ENCODE measurements around the gene SNX19.

SNX19 gene

DNA sequence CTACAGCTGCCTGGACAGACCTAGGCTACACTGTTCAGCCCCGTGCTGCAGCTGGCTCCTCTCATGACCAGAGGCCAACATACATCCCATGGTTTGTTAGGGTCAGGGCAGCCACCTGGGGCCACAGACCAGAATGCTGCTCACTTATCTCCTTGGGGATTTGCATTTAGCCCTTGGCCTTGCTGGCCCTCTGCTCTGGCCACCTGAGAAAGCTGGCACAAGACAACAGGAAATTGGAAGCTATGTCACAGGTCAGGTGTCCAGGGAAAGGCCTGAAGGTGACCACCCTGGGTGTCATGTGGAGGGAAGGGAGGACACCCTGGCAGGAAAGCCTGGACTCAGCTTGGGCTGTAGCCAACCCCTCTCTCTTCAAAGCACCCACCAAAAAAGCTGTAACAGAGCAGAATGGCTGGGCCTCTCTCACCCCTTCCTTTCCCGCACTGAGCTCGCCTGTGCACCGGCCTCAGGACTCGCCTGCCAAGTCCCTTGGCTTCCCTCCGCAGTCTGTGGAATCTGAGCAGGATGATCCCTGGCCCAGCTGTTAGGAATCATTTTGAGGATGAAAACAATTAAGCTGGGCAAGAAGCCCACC lies 86.3 kb downstream of the SNX19 start:
- Histone ChIP-seq H3K27ac (ENCODE audit: low read length) (no peak overlapping the region), H3K4me1 (ENCODE audit: control insufficient read depth, insufficient read depth, low read length) (peaks cover 10% of the 10 kb centered on the region), H3K4me3 (ENCODE audit: low read length in 2 of 2) (no peak overlapping the region)

DNA sequence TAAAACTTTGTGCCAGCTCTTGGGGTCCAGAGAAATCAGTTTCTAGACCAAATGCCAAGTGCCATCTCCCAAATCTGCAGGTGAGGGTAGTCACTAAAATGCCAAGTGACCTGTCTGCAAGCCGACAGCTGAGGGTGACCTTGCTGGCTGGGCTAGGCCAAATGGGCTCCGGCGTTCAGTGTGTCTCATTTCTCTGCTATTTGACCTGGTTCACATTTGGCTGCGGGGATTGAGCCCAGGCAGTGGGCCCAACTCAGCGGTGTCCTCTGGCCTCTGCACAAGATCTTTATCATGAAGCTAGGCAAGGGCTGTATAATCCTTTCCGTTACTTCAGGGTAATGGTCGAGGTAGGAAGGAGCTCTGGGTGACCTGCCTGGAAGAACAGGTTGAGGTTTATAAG lies 87.5 kb downstream of the SNX19 start:
- Histone ChIP-seq H3K4me3 (ENCODE audit: low read length in 2 of 2) (no peak overlapping the region), H3K4me1 (ENCODE audit: control insufficient read depth, insufficient read depth, low read length) (peaks cover 10% of the 10 kb centered on the region), H3K9me3 (ENCODE audit: control insufficient read depth in 2 of 2, low read length in 2 of 2) (no peaks in the 10 kb centered on the region), H3K9ac (ENCODE audit: low read length in 2 of 2) (no peak overlapping the region), H3K27ac (ENCODE audit: low read length) (no peak overlapping the region), H3K27me3 (ENCODE audit: control insufficient read depth in 1 of 2, insufficient read depth in 2 of 2, low read length in 2 of 2) (peaks cover 0 to 4% of the 10 kb centered on the region in 2 donors), H3K36me3 (ENCODE audit: control insufficient read depth in 2 of 2, insufficient read depth in 2 of 2, low read length in 2 of 2) (no peaks in the 10 kb centered on the region)

More for the DNA sequence above, 86.3 kb downstream of the SNX19 start:
- Histone ChIP-seq H3K9me3 (ENCODE audit: control insufficient read depth in 2 of 2, low read length in 2 of 2) (no peaks in the 10 kb centered on the region), H3K27me3 (ENCODE audit: control insufficient read depth in 1 of 2, insufficient read depth in 2 of 2, low read length in 2 of 2) (peaks cover 0 to 4% of the 10 kb centered on the region in 2 donors), H3K36me3 (ENCODE audit: control insufficient read depth in 2 of 2, insufficient read depth in 2 of 2, low read length in 2 of 2) (no peaks in the 10 kb centered on the region), H3K9ac (ENCODE audit: low read length in 2 of 2) (no peak overlapping the region)

DNA sequence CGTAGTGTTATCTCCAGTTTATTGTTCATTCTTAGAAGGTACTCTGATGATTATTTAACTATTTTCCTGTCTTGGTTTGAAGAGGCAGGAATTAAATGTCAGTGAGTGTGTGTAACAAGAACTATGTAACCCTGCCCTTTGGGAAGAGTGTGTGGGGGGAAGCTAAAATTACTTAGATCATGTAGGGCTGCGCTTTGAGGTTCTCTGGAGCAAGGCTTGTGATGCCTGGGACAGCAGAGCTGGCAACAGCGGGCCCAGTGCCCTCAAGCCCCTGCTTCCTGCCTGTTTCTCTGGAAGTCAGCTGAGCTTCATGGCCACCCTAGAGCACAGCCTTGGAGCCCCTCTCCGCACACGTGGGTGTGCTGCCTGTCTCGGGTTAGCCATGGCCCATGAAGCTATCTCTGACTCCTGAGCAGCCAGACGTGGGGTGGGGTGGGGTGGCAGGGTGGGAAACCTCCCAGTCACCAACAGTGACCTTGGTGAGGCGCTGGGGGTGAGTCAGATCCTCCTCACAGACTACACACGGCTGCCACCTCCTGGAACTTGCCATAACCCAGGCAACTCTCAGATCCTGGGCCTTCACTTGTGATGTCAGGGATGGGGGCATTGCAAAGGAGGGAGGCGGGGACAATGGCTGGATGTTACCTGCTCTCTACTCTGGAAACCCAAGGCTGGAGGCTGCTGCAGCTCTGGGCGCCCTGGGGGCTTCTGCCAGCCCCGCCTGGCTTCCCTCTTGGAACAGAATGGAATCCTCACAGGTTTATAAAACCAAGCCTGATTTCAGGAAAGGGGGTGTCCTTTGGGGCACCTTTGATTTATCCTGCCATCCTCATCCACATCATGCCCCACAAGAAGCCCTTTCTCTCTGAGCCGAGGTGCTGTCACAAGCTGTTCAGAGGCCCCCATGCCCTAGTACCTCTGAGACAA lies 88.6 kb downstream of the SNX19 start:
- Histone ChIP-seq H3K4me1 (ENCODE audit: control insufficient read depth, insufficient read depth, low read length) (peaks cover 10% of the 10 kb centered on the region), H3K9me3 (ENCODE audit: control insufficient read depth in 2 of 2, low read length in 2 of 2) (no peaks in the 10 kb centered on the region), H3K27ac (ENCODE audit: low read length) (no peak overlapping the region), H3K9ac (ENCODE audit: low read length in 2 of 2) (no peak overlapping the region), H3K4me3 (ENCODE audit: low read length in 2 of 2) (no peak overlapping the region), H3K36me3 (ENCODE audit: control insufficient read depth in 2 of 2, insufficient read depth in 2 of 2, low read length in 2 of 2) (no peaks in the 10 kb centered on the region), H3K27me3 (ENCODE audit: control insufficient read depth in 1 of 2, insufficient read depth in 2 of 2, low read length in 2 of 2) (peaks cover 0 to 4% of the 10 kb centered on the region in 2 donors)

DNA sequence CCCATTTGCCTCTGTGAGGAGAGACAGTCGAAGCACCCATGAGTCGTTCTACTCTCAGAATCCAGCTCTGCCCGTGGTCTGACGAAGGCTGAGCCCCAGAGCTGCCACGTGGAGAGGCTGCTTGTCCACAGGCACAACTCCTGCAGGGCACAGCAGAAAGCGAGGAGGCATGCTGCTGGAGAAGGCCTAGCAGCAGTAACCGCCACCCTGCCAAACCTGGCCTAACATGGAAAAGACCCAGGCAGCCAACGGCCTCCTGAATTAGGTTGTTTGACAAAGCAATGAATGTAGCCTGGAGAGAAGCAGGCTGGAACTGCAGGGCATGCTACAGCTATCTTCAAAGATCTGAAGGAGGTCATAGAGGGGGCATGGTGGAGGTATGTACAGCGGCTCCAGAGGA lies 89.7 kb downstream of the SNX19 start:
- Histone ChIP-seq H3K27ac (ENCODE audit: low read length) (no peak overlapping the region), H3K4me1 (ENCODE audit: control insufficient read depth, insufficient read depth, low read length) (peaks cover 10% of the 10 kb centered on the region), H3K4me3 (ENCODE audit: low read length in 2 of 2) (no peak overlapping the region)

DNA sequence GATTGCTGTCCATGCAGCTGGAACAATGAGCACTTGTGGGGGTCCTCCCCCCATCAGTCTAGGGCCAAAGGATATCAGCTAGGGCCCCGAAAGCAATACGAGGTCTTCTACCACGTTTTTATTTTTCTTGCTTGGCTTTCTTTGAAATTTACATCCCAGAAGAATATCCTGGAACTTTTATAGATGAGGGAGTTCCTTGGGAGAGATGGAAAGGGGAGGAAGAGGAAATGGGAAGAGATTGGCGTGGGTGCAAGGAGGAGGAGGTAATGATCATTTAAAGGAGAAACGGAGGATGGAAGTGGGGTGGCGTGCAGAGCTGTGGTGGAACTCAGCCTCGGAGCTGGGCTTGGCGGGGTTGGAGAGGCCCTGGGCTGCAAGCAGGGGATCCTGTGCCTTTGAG lies 90.3 kb downstream of the SNX19 start:
- H3K9me3 ChIP-seq (ENCODE audit: control insufficient read depth in 2 of 2, low read length in 2 of 2): no peaks in the 10 kb centered on the region

More for the DNA sequence above, 89.7 kb downstream of the SNX19 start:
- H3K9me3 ChIP-seq (ENCODE audit: control insufficient read depth in 2 of 2, low read length in 2 of 2): no peaks in the 10 kb centered on the region
- H3K9ac ChIP-seq (ENCODE audit: low read length in 2 of 2): no peak overlapping the region
- H3K36me3 ChIP-seq (ENCODE audit: control insufficient read depth in 2 of 2, insufficient read depth in 2 of 2, low read length in 2 of 2): no peaks in the 10 kb centered on the region
- peaks cover 0 to 4% of the 10 kb centered on the region in 2 donors for H3K27me3 ChIP-seq (ENCODE audit: control insufficient read depth in 1 of 2, insufficient read depth in 2 of 2, low read length in 2 of 2)

DNA sequence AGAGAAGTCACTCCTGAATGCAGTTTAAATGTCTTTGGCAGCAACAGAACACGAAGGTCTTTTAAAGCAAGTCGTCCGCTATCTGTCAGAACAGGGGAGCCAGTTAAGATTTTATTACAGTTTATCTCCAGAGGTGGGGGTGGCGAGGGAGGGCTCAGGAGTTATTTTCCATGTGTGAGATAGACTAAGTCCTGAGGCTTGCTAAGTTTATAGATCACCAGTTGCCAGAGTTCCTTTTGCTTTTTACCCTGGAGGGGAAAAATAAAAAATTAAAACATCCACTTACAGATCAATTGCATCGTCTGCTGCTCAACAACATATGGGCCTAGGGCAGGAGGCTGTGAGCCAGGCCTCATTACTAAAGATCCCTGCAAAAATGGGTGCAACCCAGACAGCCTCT lies 90.7 kb downstream of the SNX19 start:
- H3K4me1 ChIP-seq (ENCODE audit: control insufficient read depth, insufficient read depth, low read length): peaks cover 8% of the 10 kb centered on the region

More for the DNA sequence above, 90.3 kb downstream of the SNX19 start:
- no peak overlapping the region for H3K27ac ChIP-seq (ENCODE audit: low read length)
- H3K36me3 ChIP-seq (ENCODE audit: control insufficient read depth in 2 of 2, insufficient read depth in 2 of 2, low read length in 2 of 2): no peaks in the 10 kb centered on the region
- H3K27me3 ChIP-seq (ENCODE audit: control insufficient read depth in 1 of 2, insufficient read depth in 2 of 2, low read length in 2 of 2): peaks cover 0 to under 1% of the 10 kb centered on the region in 2 donors
- no peak overlapping the region for H3K4me3 ChIP-seq (ENCODE audit: low read length in 2 of 2)
- H3K4me1 ChIP-seq (ENCODE audit: control insufficient read depth, insufficient read depth, low read length): peaks cover 10% of the 10 kb centered on the region
- H3K9ac ChIP-seq (ENCODE audit: low read length in 2 of 2): no peak overlapping the region

More for the DNA sequence above, 90.7 kb downstream of the SNX19 start:
- no peaks in the 10 kb centered on the region for H3K27me3 ChIP-seq (ENCODE audit: control insufficient read depth in 1 of 2, insufficient read depth in 2 of 2, low read length in 2 of 2)
- H3K27ac ChIP-seq (ENCODE audit: low read length): no peak overlapping the region
- H3K4me3 ChIP-seq (ENCODE audit: low read length in 2 of 2): no peak overlapping the region
- no peaks in the 10 kb centered on the region for H3K9me3 ChIP-seq (ENCODE audit: control insufficient read depth in 2 of 2, low read length in 2 of 2)
- no peak overlapping the region for H3K9ac ChIP-seq (ENCODE audit: low read length in 2 of 2)
- no peaks in the 10 kb centered on the region for H3K36me3 ChIP-seq (ENCODE audit: control insufficient read depth in 2 of 2, insufficient read depth in 2 of 2, low read length in 2 of 2)

All from stomach smooth muscle (tissue), 2 donors.